ENCODE results near the gene RANBP3L.
A peak's percentile ranks its signal among the peaks of the same experiment; 100 is the strongest.

Gene RANBP3L

DNA sequence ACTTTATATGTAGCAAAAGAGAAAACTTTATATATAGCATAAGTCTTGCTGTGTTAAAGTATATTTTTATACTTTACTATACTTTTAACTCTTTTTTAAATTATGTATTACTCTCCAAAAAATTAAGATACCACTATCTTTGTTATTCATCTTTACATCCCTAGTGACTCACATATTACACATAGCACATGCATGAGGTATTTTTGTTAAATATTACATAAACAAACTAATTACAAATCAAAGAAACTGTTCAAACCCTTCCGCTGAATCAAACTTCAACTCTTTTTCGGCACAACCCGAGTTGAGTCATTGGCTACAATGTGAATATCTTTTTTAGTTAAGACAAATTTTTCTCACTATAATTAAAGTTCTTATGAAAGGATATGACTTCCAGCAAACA is 92.0 kb downstream of the RANBP3L start:
- TF ChIP-seq BACH2 (CRISPR knock-in tag; IDR thresholded peaks at IDR 0.05; ENCODE audit: borderline replicate concordance), result no peak
- TF ChIP-seq, protein P1, sequence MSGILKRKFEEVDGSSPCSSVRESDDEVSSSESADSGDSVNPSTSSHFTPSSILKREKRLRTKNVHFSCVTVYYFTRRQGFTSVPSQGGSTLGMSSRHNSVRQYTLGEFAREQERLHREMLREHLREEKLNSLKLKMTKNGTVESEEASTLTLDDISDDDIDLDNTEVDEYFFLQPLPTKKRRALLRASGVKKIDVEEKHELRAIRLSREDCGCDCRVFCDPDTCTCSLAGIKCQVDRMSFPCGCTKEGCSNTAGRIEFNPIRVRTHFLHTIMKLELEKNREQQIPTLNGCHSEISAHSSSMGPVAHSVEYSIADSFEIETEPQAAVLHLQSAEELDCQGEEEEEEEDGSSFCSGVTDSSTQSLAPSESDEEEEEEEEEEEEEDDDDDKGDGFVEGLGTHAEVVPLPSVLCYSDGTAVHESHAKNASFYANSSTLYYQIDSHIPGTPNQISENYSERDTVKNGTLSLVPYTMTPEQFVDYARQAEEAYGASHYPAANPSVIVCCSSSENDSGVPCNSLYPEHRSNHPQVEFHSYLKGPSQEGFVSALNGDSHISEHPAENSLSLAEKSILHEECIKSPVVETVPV (CRISPR knock-in tag; IDR thresholded peaks at IDR 0.05), result no peak
- 0 out of 2 replicates have a peak, but pooled peaks have one; percentile 21 for TF ChIP-seq ISL1 (CRISPR knock-in tag; IDR thresholded peaks at IDR 0.05)

DNA sequence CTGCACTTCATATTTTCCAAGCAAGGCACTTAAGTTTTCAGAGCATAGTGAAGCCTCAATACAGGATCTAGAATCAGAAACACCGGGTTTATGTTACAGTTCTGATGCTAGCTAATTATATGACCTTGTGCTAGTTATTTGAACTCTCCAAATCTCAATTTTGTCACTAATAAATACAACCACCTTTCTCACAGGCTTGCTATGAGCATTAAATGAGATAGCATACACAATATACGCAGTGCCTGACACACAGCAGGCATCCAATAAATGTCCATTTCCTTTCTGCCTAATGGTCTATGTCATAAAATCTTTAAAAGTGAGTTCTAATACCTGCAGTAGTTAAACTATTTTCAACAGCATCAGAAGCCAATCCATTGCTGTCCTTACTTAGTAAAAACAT is 92.9 kb downstream of the RANBP3L start:
- TF ChIP-seq, protein P2, sequence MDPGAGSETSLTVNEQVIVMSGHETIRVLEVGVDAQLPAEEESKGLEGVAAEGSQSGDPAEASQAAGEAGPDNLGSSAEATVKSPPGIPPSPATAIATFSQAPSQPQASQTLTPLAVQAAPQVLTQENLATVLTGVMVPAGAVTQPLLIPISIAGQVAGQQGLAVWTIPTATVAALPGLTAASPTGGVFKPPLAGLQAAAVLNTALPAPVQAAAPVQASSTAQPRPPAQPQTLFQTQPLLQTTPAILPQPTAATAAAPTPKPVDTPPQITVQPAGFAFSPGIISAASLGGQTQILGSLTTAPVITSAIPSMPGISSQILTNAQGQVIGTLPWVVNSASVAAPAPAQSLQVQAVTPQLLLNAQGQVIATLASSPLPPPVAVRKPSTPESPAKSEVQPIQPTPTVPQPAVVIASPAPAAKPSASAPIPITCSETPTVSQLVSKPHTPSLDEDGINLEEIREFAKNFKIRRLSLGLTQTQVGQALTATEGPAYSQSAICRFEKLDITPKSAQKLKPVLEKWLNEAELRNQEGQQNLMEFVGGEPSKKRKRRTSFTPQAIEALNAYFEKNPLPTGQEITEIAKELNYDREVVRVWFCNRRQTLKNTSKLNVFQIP (CRISPR knock-in tag; IDR thresholded peaks at IDR 0.05; ENCODE audit: borderline replicate concordance, low read depth), result no peak
- TF ChIP-seq, protein P3, sequence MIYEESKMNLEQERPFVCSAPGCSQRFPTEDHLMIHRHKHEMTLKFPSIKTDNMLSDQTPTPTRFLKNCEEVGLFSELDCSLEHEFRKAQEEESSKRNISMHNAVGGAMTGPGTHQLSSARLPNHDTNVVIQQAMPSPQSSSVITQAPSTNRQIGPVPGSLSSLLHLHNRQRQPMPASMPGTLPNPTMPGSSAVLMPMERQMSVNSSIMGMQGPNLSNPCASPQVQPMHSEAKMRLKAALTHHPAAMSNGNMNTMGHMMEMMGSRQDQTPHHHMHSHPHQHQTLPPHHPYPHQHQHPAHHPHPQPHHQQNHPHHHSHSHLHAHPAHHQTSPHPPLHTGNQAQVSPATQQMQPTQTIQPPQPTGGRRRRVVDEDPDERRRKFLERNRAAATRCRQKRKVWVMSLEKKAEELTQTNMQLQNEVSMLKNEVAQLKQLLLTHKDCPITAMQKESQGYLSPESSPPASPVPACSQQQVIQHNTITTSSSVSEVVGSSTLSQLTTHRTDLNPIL (CRISPR knock-in tag; IDR thresholded peaks at IDR 0.05; ENCODE audit: low read depth), result no peak
- TF ChIP-seq ZFP3 (CRISPR knock-in tag; IDR thresholded peaks at IDR 0.05) (no peak), RARB (CRISPR knock-in tag; IDR thresholded peaks at IDR 0.05) (no peak), ZNF70 (CRISPR knock-in tag; IDR thresholded peaks at IDR 0.05) (no peak), ESRRG (CRISPR knock-in tag; IDR thresholded peaks at IDR 0.05) (no peak), TCF4 (CRISPR knock-in tag; IDR thresholded peaks at IDR 0.05; ENCODE audit: borderline replicate concordance) (no peak), ZC3H10 (CRISPR knock-in tag; IDR thresholded peaks at IDR 0.05) (no peak), ARNTL (CRISPR knock-in tag; IDR thresholded peaks at IDR 0.05; ENCODE audit: borderline replicate concordance, low read depth) (no peak), OSR1 (CRISPR knock-in tag; IDR thresholded peaks at IDR 0.05) (no peak), SNAI2 (CRISPR knock-in tag; IDR thresholded peaks at IDR 0.05) (no peak), ZNF565 (CRISPR knock-in tag; conservative IDR thresholded peaks at IDR 0.05; ENCODE audit: low read depth) (no peak)
- TF ChIP-seq, protein P1 (CRISPR knock-in tag; IDR thresholded peaks at IDR 0.05), result no peak
- ATAC-seq, result no peak

More for the DNA sequence above, 92.0 kb downstream of the RANBP3L start:
- ATAC-seq, result no peak

DNA sequence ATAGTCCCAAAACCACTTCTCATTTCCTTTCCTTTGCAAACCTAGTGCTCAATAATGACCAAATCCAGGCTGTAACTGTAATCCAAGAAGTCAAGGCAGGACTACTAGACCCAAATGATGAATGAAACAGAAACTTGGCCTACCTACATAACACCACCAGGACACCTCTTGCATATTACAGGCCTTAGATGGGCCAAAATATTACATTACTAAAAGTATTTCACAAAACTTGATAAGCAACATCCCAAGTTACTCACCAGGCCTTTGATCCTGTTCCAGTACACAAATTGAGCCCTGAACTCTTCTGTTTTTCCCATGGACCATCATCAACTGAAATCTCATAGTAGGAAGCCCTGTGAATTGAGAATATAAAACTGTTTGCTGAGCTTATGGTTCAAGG is 94.8 kb downstream of the RANBP3L start:
- no peak for TF ChIP-seq ZNF565 (CRISPR knock-in tag; conservative IDR thresholded peaks at IDR 0.05; ENCODE audit: low read depth)
- no peak for TF ChIP-seq ZFP30 (CRISPR knock-in tag; IDR thresholded peaks at IDR 0.05)
- TF ChIP-seq, protein P3 (CRISPR knock-in tag; IDR thresholded peaks at IDR 0.05; ENCODE audit: low read depth), result no peak
- TF ChIP-seq, protein P2 (CRISPR knock-in tag; IDR thresholded peaks at IDR 0.05; ENCODE audit: borderline replicate concordance, low read depth), result no peak
- TF ChIP-seq ZFP3 (CRISPR knock-in tag; IDR thresholded peaks at IDR 0.05), result no peak
- no peak for ATAC-seq

DNA sequence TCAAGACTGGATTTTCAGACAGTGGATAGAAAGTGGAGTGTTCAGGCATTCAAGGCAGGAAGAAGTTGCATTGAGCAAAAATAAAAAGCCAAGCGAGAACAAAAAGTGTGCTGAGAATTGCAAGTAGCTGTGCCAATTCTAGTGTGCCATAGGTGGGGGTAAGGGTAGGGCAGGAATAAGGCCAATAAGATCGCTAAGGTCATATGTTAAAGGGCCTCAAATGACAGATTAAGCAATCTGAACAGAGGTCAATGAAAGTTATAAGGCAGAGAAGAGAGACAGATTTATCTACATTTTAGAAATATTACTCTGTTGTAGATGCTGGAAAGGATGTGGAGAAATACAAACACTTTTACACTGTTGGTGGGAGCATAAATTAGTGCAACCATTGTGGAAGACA is 96.4 kb downstream of the RANBP3L start:
- TF ChIP-seq, protein P1 (CRISPR knock-in tag; IDR thresholded peaks at IDR 0.05), result no peak
- no peak for TF ChIP-seq TCF4 (CRISPR knock-in tag; IDR thresholded peaks at IDR 0.05; ENCODE audit: borderline replicate concordance)
- no peak for TF ChIP-seq CSDC2 (CRISPR knock-in tag; IDR thresholded peaks at IDR 0.05)
- no peak for TF ChIP-seq BACH2 (CRISPR knock-in tag; IDR thresholded peaks at IDR 0.05; ENCODE audit: borderline replicate concordance)
- TF ChIP-seq ESRRG (CRISPR knock-in tag; IDR thresholded peaks at IDR 0.05), result no peak
- no peak for TF ChIP-seq OSR1 (CRISPR knock-in tag; IDR thresholded peaks at IDR 0.05)
- TF ChIP-seq, protein P4, sequence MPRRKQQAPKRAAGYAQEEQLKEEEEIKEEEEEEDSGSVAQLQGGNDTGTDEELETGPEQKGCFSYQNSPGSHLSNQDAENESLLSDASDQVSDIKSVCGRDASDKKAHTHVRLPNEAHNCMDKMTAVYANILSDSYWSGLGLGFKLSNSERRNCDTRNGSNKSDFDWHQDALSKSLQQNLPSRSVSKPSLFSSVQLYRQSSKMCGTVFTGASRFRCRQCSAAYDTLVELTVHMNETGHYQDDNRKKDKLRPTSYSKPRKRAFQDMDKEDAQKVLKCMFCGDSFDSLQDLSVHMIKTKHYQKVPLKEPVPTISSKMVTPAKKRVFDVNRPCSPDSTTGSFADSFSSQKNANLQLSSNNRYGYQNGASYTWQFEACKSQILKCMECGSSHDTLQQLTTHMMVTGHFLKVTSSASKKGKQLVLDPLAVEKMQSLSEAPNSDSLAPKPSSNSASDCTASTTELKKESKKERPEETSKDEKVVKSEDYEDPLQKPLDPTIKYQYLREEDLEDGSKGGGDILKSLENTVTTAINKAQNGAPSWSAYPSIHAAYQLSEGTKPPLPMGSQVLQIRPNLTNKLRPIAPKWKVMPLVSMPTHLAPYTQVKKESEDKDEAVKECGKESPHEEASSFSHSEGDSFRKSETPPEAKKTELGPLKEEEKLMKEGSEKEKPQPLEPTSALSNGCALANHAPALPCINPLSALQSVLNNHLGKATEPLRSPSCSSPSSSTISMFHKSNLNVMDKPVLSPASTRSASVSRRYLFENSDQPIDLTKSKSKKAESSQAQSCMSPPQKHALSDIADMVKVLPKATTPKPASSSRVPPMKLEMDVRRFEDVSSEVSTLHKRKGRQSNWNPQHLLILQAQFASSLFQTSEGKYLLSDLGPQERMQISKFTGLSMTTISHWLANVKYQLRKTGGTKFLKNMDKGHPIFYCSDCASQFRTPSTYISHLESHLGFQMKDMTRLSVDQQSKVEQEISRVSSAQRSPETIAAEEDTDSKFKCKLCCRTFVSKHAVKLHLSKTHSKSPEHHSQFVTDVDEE (CRISPR knock-in tag; IDR thresholded peaks at IDR 0.05), result no peak

More for the DNA sequence above, 96.4 kb downstream of the RANBP3L start:
- no peak for ATAC-seq
